K562 (cell line): Measurements from ENCODE around the gene TTLL4. TPM values are rescaled to one million over a fixed set of nuclear protein-coding genes. Genes with fewer than 3 reads are reported as not detected.

Experiments
- ATAC-seq: fragments of 200-7000 bp; cut with Tn5 transposase; 3 replicates; pipeline ENCODE4 v1.9.1; 2020; ENCODE audit warnings: moderate library complexity
- BruUV-seq: library from RNA; stranded (reverse); fragments of 400-500 nt; replicated peaks from 2 replicates; lab custom pipeline; 2021; lab: Mats Ljungman, UMichigan
- CTCF ChIA-PET: fragments of 300-600 bp; formaldehyde crosslinking; extraction: SDS; loops from one replicate; lab custom pipeline; 2021; ENCODE audit warnings: low intra/inter-chr PET ratio; lab: Yijun Ruan, JAX
- POLR2A ChIA-PET: fragments of 300-600, 350-650 bp; sonication (Branson Sonifier 250); formaldehyde crosslinking; extraction: SDS; loops from one replicate; lab custom pipeline; 2021; ENCODE audit warnings: antibody characterized with exemption, inconsistent platforms; lab: Yijun Ruan, JAX
- DNase-seq, 4 experiments: peaks; one replicate each; pipeline versions ENCODE4 v3.0.0 to v3.0.0-alpha.2; 2011 to 2018; ENCODE audit warnings: low spot score in 3 of 4, mixed read lengths in 3 of 4; ENCODE audit errors: extremely low read depth in 1 of 4
- FAIRE-seq: peaks from 2 replicates; lab custom pipeline; 2011; peaks lifted over from hg19 to GRCh38; lab: Jason Lieb, UNC
- H2AFZ ChIP-seq: 2 replicates; pipeline ENCODE4 v1.6.0; 2011; ENCODE audit warnings: low read depth, low read length, control low read depth, inconsistent platforms
- H3K27ac ChIP-seq: fragments of 200-600 bp; 3 replicates; pipeline ENCODE4 v1.8.0; 2011; ENCODE audit warnings: low read depth, mild to moderate bottlenecking, control low read depth, inconsistent platforms, low read length, moderate library complexity, mixed read lengths; ENCODE audit errors: extremely low read depth
- H3K27me3 ChIP-seq, 2 experiments: fragments of 300-600 bp in 1 of 2; 2 replicates in 1 of 2; 3 replicates in 1 of 2; pipeline versions ENCODE4 v1.6.0 to v1.8.0; 2011; ENCODE audit warnings: inconsistent platforms in 2 of 2, low read length in 2 of 2, mild to moderate bottlenecking in 1 of 2, mixed read lengths in 1 of 2, moderate library complexity in 1 of 2; ENCODE audit not compliant: control insufficient read depth in 2 of 2, insufficient read depth in 2 of 2
- H3K36me3 ChIP-seq: fragments of 300-600 bp; 3 replicates; pipeline ENCODE4 v1.8.0; 2011; ENCODE audit warnings: mild to moderate bottlenecking, low read length, inconsistent platforms; ENCODE audit not compliant: control insufficient read depth, insufficient read depth
- H3K4me1 ChIP-seq, 2 experiments: fragments of 200-600 bp in 1 of 2; replicated peaks in 1 of 2; 2 replicates in 1 of 2; 3 replicates in 1 of 2; pipeline versions ENCODE4 v1.5.1 to v1.8.0; 2011; ENCODE audit warnings: inconsistent platforms in 2 of 2, low read length in 2 of 2, mild to moderate bottlenecking in 1 of 2, mixed read lengths in 1 of 2, moderate library complexity in 1 of 2; ENCODE audit not compliant: control insufficient read depth in 2 of 2, insufficient read depth in 2 of 2
- H3K4me2 ChIP-seq: 2 replicates; pipeline ENCODE4 v1.6.1; 2011; ENCODE audit warnings: low read length, control low read depth, inconsistent platforms, mixed read lengths; ENCODE audit not compliant: insufficient read depth
- H3K4me3 ChIP-seq: fragments of 200-600 bp; sonication (generic), shearing (Covaris generic); 2 replicates; pipeline ENCODE4 v1.5.1; 2016; ENCODE audit warnings: control low read depth, inconsistent platforms
- H3K79me2 ChIP-seq: fragments of 200-600 bp; 3 replicates; pipeline ENCODE4 v1.8.0; 2011; ENCODE audit warnings: low read length, inconsistent platforms; ENCODE audit not compliant: control insufficient read depth, insufficient read depth
- H3K9ac ChIP-seq, 2 experiments: 2 replicates each; pipeline versions ENCODE4 v1.6.0 to v1.6.1; 2011; ENCODE audit warnings: low read depth in 2 of 2, low read length in 2 of 2, control low read depth in 1 of 2, inconsistent platforms in 1 of 2, mild to moderate bottlenecking in 1 of 2, mixed read lengths in 1 of 2; ENCODE audit not compliant: insufficient read depth in 1 of 2
- H3K9me1 ChIP-seq: one replicate; pipeline ENCODE4 v1.6.0; 2011; ENCODE audit warnings: inconsistent platforms, mild to moderate bottlenecking, low read length, moderate library complexity; ENCODE audit not compliant: control insufficient read depth, insufficient read depth
- H3K9me3 ChIP-seq: replicated peaks from 2 replicates; pipeline ENCODE4 v1.5.1; 2011; ENCODE audit warnings: low read depth, low read length, inconsistent platforms; ENCODE audit not compliant: control insufficient read depth, insufficient read depth
- H4K20me1 ChIP-seq: replicated peaks from 2 replicates; pipeline ENCODE4 v1.6.1; 2011; ENCODE audit warnings: low read length, inconsistent platforms, mixed read lengths; ENCODE audit not compliant: control insufficient read depth, insufficient read depth
- KLF13 ChIP-seq: fragments of 450-650 bp; IDR thresholded peaks from 2 replicates; pipeline ENCODE4 v1.6.1; 2016; ENCODE audit warnings: missing genetic modification characterization, low read depth, mild to moderate bottlenecking, missing compliant biosample characterization, moderate library complexity, borderline replicate concordance
- MTA3 ChIP-seq: fragments of 450-650 bp; formaldehyde crosslinking; IDR thresholded peaks from 2 replicates; pipeline ENCODE4 v1.6.1; 2017; ENCODE audit warnings: mild to moderate bottlenecking, borderline replicate concordance
- NFRKB ChIP-seq: fragments of 450-650 bp; IDR thresholded peaks from 2 replicates; pipeline ENCODE4 v1.6.1; 2016; ENCODE audit warnings: low read depth
- ZNF384 ChIP-seq: IDR thresholded peaks from 2 replicates; pipeline ENCODE4 v1.6.1; 2012; ENCODE audit warnings: low read depth, low read length, improper control_type of control experiment
- WGBS: fragments of 100-300 bp; shearing (Covaris generic); methylation state at CpG from one replicate; pipeline ENCODE4 v1.1.6; 2016; ENCODE audit warnings: low coverage, mixed read lengths; ENCODE audit not compliant: insufficient coverage; ENCODE audit errors: missing lambda C conversion rate; 5-methylcytosine and 5-hydroxymethylcytosine counted together
- in situ Hi-C: fragments of 300-500 bp; cut with MboI; formaldehyde crosslinking; loops from 4 replicates; pipeline ENCODE4 v1.15.0; 2018; ENCODE audit warnings: inconsistent platforms, mixed read lengths
- intact Hi-C: fragments of 100-400 bp; cut with micrococcal nuclease; formaldehyde crosslinking; loops from 2 replicates; pipeline ENCODE4 v1.14.2; 2022
- polyA plus RNA-seq, 8 experiments: library from polyadenylated mRNA; depleted of rRNA in 4 of 8; stranded (reverse) in 5 of 8; unstranded in 3 of 8; fragments of >200 nt; fragmentation: Nextera tagmentation in 2 of 8; fragmentation: Illumina TruSeq in 1 of 8; extraction: Ambion mirVana in 2 of 8; extraction: Trizol in 1 of 8; gene quantifications; 2 replicates each; pipeline versions ENCODE4 v1.2.1 to v1.2.3, GENCODE V29; 2011 to 2014; ENCODE audit warnings: inconsistent platforms in 1 of 8, missing spikeins in 1 of 8
- total RNA-seq, 7 experiments: library from RNA; depleted of rRNA in 6 of 7; stranded (reverse); fragments of >200 nt in 6 of 7; fragmentation: Illumina TruSeq in 2 of 7; extraction: Trizol in 2 of 7; gene quantifications; 2 replicates each; pipeline versions ENCODE4 v1.2.1 to v1.2.3, GENCODE V29; 2011 to 2021; ENCODE audit warnings: low replicate concordance in 1 of 7

Gene TTLL4
- total and polyA plus RNA-seq, 9 of the 15 experiments (the other 6 are each of a cell fraction or from before 2014, with no cell fraction given), result 12.6 to 67.5 (median 24.5) TPM

GRCh38 chr2:218671097-218671653, 39.5 kb upstream of the TTLL4 start:
- peak overlapping the region; percentile 93 for H3K4me2 ChIP-seq
- WGBS, result 31% methylated on average over 11 of the region's 12 CpGs
- POLR2A ChIA-PET, result interaction anchor here (0.6 to 1.9 kb wide), 4 partner anchors 11 to 39 kb away, joined by 3 to 8 read pairs (median 4); partner anchors contain the start of genes BCS1L and ZNF142
- peaks cover 0 to 9% of the 10 kb centered on the region in 2 experiments; a peak in 3 of 5 replicates for H3K4me1 ChIP-seq
- H3K27ac ChIP-seq, result peak overlapping the region; percentile 68
- CTCF ChIA-PET, result no interaction called here
- TF ChIP-seq ZNF384 (peak; percentile 48), KLF13 (tag) (peak; percentile 33; the same call in 1 of the 2 replicates), NFRKB (0 out of 2 replicates have a peak, but pooled peaks have one; percentile 17), MTA3 (no peak)
- TF ChIP-seq, all 486 proteins: peak for 3
- Histone ChIP-seq H3K4me3 (peak overlapping the region; percentile 66), H2AFZ (peak overlapping the region; percentile 99), H4K20me1 (no peaks in the 10 kb centered on the region), H3K9me1 (no peaks in the 10 kb centered on the region), H3K9ac (peak overlapping the region; percentile 71 to 97), H3K27me3 (no peaks in the 10 kb centered on the region), H3K79me2 (peaks cover 15% of the 10 kb centered on the region), H3K36me3 (peaks cover 9% of the 10 kb centered on the region; the same call in 1 of the 3 replicates), H3K9me3 (no peaks in the 10 kb centered on the region)
- no peak for FAIRE-seq
- peak in 1 of 4 experiments; percentile 9 for DNase-seq
- ATAC-seq, result peak; percentile 61
- in situ Hi-C loops, result no loop called here
- BruUV-seq, result TSS peak; percentile 91
- intact Hi-C loops, result no loop called here
